HG02840 (cell line): ENCODE data around the gene PLA2G2F.

Experiments used
- ATAC-seq: cut with Tn5 transposase; IDR thresholded peaks from one replicate; pipeline ENCODE4 v1.9.1; 2021; ENCODE audit warnings: mild to moderate bottlenecking, moderate library complexity, moderate number of reproducible peaks; ENCODE audit not compliant: unreplicated experiment, low FRiP score

Gene PLA2G2F, protein sequence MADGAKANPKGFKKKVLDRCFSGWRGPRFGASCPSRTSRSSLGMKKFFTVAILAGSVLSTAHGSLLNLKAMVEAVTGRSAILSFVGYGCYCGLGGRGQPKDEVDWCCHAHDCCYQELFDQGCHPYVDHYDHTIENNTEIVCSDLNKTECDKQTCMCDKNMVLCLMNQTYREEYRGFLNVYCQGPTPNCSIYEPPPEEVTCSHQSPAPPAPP

GRCh38 chr1:20138961-20139550 lies at the start of gene PLA2G2F:
Gene PLA2G2F (plus strand): TSS chr1:20139323. CDS start chr1:20139428, 105 bp downstream.
- no peak for ATAC-seq

DNA sequence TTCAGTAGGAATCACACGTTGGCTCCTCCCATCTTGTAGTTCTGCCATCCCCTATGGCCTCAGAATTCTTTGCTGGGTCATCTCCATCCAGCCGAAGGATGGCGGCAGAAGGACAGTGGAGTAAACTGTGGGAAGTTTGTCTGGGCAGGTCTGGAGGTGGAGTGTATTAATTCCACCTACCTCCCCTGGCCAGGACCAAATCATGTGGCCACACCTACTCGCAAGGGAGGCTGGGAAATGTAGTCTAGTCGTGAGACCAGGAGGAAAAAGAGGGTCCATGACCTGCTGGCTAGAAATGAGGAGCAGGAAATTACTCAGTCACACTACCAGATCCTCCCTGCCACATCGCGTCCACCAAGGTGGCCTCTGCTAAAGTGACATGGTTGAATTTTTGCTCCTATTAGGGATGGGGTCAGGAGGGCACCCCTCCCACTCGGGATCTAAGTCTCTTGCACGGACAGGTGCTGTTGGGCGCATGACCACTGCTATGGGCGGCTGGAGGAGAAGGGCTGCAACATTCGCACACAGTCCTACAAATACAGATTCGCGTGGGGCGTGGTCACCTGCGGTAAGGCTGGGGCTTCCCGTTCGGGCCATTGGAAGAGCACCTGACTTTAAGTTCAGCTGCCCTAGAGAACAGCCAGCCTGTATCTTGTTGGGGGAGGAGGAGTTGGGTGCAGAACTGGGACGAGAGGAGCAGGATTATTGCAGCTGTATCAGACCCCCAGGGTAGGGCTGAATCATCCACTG lies 49.6 kb upstream of the PLA2G2F start:
- no peak for ATAC-seq

DNA sequence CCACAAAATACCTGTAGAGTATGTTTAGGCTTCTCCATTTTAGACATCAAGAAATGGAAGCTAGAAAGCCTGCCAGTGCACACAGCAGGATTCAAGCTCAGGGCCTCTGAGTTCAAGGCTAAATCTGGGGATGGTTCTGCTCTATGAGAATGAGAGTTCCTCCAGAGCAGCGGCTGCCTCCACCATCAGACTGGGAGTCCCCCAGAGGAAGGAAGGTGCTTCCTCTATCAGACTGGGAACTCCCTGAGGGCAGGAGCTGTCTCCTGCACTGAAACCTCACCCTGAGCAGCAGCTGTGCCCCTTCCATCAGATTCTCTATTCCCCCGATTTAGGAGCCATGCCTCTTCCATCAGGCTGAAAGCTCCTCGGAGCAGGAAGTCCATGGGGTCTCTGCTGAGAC lies 49.0 kb upstream of the PLA2G2F start:
- ATAC-seq: no peak

DNA sequence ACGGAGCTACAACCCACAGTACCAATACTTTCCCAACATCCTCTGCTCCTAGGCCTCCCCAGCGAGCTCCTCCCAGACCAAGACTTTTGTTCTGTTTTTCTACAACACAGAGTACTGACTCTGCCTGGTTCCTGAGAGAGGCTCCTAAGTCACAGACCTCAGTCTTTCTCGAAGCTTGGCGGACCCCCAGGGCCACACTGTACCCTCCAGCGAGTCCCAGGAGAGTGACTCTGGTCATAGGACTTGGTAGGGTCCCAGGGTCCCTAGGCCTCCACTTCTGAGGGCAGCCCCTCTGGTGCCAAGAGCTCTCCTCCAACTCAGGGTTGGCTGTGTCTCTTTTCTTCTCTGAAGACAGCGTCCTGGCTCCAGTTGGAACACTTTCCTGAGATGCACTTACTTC lies 48.5 kb upstream of the PLA2G2F start:
- ATAC-seq: no peak

DNA sequence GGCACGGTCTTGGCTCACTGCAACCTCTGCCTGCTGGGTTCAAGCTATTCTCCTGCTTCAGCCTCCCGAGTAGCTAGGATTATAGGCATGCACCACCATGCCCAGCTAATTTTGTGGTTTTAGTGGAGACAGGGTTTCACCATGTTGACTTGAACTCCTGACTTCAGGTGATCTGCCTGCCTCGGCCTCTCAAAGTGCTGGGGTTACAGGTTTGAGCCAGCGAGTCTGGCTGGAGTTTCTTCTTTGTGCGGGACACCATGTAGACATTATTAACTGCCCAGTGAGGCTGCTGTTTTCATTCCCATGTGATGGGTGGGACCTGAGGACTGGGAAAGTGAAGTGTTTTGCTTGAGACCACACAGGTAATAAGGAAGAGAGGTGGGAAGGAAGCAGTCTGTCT lies 45.8 kb upstream of the PLA2G2F start:
- no peak for ATAC-seq

GRCh38 chr1:20093940-20094391 lies 45.2 kb upstream of the PLA2G2F start:
- ATAC-seq: no peak

DNA sequence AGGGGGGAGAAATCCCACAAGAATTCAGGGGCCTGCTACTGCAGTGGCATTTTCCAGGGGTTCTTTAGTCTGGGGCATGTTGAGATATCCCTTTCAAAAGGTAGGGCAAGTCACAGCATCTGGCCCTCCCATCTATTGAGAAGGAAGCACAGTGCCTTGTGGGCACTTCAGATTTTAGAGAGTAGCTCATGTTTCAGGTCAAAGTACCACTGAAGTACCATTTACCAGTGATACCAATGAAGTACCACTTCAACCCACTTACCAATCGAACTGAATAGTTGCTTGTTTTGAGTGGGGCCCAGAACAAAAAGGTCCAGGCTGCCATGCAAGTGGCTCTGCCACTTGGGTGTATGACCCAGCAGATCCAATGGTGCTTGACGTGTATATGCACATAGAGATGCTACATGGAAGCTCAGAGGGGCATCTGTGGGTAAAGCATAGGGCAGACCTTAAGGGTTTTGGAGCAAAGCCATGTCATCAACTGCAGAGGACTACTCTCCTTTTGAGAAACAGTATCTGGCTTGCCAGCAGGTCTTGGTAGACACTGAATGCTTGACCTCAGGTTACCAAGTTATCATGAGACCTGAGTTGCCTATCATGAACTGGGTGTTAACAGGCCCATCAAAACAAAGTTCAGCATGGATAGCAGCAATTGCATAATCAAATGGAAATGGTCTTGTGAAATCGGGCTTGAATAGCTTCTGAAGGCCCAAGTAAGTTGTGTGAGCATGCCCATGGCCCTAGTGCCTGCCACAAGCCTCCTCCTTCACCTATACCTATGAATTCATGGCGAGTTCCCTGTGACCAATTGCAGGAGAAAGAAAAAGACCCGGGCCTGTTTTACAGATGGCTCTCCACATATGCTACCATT lies 43.3 kb upstream of the PLA2G2F start:
- no peak for ATAC-seq

- no peak for ATAC-seq
Observed at GRCh38 chr1:20096840-20097447, 42.2 kb upstream of the PLA2G2F start.

GRCh38 chr1:20099533-20099932 lies 39.6 kb upstream of the PLA2G2F start:
- ATAC-seq: no peak

- ATAC-seq: no peak
Observed at GRCh38 chr1:20100632-20101355, 38.3 kb upstream of the PLA2G2F start.

DNA sequence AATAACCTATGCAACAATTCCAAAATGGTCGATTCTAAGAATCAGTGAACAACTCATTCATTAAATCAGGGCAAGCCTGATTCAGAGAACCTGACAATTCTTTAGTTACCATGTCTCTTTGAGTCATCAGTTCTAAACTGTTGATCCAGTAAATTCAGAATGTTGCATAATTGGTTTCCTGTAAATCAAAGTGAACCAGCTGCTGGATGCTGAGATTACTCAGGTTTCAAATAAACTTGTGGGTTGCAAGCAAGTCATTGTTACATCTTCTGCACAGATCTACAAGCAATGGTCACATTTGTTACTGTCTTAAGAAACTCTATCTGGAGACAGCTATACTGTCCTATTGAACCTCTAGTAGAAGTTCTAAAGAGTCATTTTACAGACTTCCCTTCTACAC lies 36.2 kb upstream of the PLA2G2F start:
- ATAC-seq: no peak

- no peak for ATAC-seq
Observed at GRCh38 chr1:20105856-20106255, 33.3 kb upstream of the PLA2G2F start.

- ATAC-seq: no peak
Observed at GRCh38 chr1:20107351-20107750, 31.8 kb upstream of the PLA2G2F start.

DNA sequence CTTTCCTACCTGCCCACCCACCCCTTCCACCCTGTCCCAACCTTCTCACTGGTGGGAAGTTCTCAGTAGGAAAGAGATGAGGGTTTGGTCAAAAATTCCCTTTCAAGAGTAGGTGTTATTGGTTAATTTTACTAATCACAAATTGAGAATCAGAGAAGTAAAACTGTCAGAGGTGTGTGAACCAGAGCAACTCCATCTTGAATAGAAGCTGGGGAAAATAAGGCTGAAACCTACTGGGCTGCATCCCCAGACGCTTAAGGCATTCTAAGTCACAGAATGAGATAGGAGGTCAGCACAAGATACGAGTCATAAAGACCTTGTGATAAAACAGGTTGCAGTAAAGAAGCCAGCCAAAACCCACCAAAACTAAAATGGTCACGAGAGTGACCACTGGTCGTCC lies 31.3 kb upstream of the PLA2G2F start:
- ATAC-seq: no peak

- ATAC-seq: no peak
Observed at GRCh38 chr1:20108366-20109123, 30.6 kb upstream of the PLA2G2F start.

DNA sequence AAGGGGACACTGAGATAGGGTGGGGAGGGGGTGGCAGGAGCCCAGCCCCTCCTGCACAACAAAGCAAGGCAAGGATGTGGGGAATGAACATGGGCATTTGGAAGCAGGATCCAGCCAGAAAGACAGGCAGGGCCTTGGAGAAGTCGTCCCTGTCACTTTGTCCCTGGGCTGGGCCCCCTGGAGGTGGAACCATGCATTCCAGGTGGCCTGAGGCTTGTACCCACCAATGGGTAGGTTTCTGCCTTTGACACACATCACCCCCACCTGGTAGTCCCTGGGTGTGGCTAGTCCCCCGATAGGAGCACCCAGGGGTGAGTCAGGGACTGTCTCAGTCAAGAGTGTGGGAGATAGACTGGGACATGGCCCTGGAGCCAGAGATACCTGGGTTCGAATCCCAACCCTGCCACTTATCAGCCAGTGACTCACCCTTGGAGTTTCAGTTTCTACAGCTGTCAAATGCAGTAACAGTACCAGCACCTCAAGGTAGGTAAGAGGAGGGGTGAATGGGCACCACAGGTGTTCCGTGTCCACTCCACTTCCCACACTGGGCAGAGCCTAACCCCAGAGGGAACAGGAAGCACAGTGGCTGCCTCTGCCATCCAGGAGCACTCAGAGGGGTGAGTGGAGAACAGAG lies 29.8 kb upstream of the PLA2G2F start:
- ATAC-seq: no peak

DNA sequence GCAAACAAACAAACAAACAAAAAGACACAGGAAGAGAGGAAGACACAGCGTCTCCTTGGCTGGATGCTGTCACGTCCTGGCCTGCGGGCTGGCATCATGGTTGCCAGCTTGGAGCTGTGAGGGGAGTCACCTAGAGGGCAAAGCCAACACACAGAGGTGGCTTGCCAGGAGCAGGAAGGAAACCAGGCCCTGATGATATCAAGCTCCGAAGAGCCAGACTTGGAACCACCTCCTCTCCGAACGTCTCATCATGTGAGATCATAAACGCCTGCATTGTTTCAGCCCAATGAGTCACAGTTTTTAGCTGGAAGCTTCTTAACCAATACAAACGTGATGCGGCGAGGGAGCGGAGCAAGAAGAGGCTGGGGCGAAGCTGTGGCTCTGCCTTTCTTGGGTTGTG lies 28.4 kb upstream of the PLA2G2F start:
- ATAC-seq: no peak

DNA sequence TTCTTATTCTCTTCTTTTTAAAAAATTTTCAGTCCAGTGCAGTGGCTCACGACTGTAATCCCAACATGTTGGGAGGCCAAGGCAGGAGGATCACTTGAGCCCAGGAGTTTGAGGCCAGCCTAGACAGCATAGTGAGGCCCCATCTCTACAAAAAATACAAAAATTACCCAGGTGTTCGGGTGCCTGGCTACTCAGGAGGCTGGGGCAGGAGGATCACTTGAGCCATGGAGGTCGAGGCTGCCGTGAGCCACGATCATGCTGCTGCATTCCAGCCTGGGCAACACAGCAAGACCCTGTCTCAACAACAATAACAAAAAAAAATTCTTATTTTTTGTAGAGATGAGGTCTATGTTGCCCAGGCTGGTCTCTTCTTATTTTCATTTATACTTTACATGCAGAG lies 27.7 kb upstream of the PLA2G2F start:
- no peak for ATAC-seq
